ENCODE measurements around the gene AJM1. TPM values are rescaled to one million over a fixed set of nuclear protein-coding genes. Genes with fewer than 3 reads are reported as not detected.
"Not testable (repeated sequence)": the region's sequence is repeated elsewhere in the genome, so short reads cannot be mapped to it uniquely, and the experiment has no call there.

The AJM1 gene
- total RNA-seq, 1 experiment from 2014 or later = 1.8 TPM

DNA sequence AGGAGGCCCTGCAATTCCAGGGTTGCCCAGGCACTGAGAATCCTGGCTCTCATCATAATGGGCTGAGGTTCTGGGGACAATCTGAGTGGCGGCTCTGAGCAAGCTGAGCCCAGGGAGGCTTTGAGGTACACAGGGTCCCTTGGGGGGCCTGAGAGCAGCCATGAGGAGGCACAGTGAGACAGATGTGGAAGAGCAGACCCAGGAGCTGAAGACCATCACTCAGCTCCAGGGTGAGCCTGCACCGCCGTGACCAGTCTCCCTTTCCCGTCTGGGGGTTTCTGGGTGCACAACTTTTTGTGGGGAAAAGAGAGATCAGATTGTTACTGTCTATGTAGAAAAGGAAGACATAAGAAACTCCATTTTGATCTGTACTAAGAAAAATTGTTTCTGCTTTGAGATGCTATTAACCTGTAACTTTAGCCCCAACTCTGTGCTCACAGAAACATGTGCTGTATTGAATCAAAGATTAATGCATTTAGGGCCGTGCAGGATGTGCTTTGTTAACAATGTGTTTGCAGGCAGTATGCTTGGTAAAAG is 46.0 kb upstream of the AJM1 start, which contains the start of gene CCDC183:
Gene CCDC183, plus strand, starts transcription at position 101 of the 537 bp plus-strand sequence. Its CDS starts 60 bp downstream, at position 161.
- no peak within 1 kb of the TSS for H2BK120ac ChIP-seq (ENCODE audit: low read depth, low read length, poor library complexity, severe bottlenecking)
- peaks cover 0 to 8% (median 1%) of the 10 kb centered on the region in 3 experiments; a peak in 3 of 7 replicates for H3K36me3 Mint-ChIP-seq (ENCODE audit: insufficient read depth in 1 of 3, low read depth in 3 of 3)
- no peaks in the 10 kb centered on the region for H3K79me2 ChIP-seq (ENCODE audit: insufficient read depth, low read length)
- H3K4me1 Mint-ChIP-seq = peaks cover 21 to 34% of the 10 kb centered on the region in 2 experiments
- no peaks in the 10 kb centered on the region; the same call in 1 of the 2 replicates for H3K4me1 ChIP-seq (ENCODE audit: insufficient read depth, low read length)
- H3K14ac ChIP-seq (ENCODE audit: insufficient read depth, low read length) = no peak within 1 kb of the TSS; the same call in 1 of the 2 replicates
- no peak within 1 kb of the TSS for H3K9ac ChIP-seq (ENCODE audit: extremely low read depth, insufficient read length, low read length)
- no peak within 1 kb of the TSS for H4K91ac ChIP-seq (ENCODE audit: insufficient read length, low read depth, low read length)
- no peak within 1 kb of the TSS for H3K27ac ChIP-seq (ENCODE audit: insufficient read length, low read depth, low read length)
- H4K20me1 ChIP-seq (ENCODE audit: control insufficient read depth, insufficient read depth, insufficient read length) = no peaks in the 10 kb centered on the region
- H3K9me3 Mint-ChIP-seq = no peaks in the 10 kb centered on the region
- H3K4me2 ChIP-seq (ENCODE audit: insufficient read depth, insufficient read length, low read length) = no peak within 1 kb of the TSS
- no peak within 1 kb of the TSS for H4K8ac ChIP-seq (replicated peaks; ENCODE audit: insufficient read length, low read depth, low read length)
- WGBS (ENCODE audit: extremely low coverage, insufficient read length, low lambda C conversion rate) = no CpG with 5 or more reads among the region's 5 CpGs
- no peak within 1 kb of the TSS for H2BK5ac ChIP-seq (ENCODE audit: insufficient read length, low read length)
- no peak within 1 kb of the TSS for H2BK20ac ChIP-seq (ENCODE audit: low read depth, low read length, poor library complexity, severe bottlenecking)
- H3K27ac Mint-ChIP-seq = peak within 1 kb of the TSS in 1 of 3 experiments; percentile 30; a peak in 2 of 7 replicates
- no peak for TF ChIP-seq CTCF (conservative IDR thresholded peaks at IDR 0.05)
- H3K27me3 ChIP-seq (ENCODE audit: insufficient read depth, low read length) = no peaks in the 10 kb centered on the region; the same call in 1 of the 2 replicates
- no peak within 1 kb of the TSS for H3K23ac ChIP-seq (ENCODE audit: insufficient read length, low read depth, low read length)
- peaks cover 15% of the 10 kb centered on the region for H3K23me2 ChIP-seq (ENCODE audit: insufficient read length, low read depth, low read length, poor library complexity, severe bottlenecking)
- no peaks in the 10 kb centered on the region for H3K79me1 ChIP-seq (ENCODE audit: insufficient read depth, low read depth, low read length, poor library complexity, severe bottlenecking)
- H4K5ac ChIP-seq (ENCODE audit: insufficient read length, low read depth, low read length) = no peak within 1 kb of the TSS
- no peak within 1 kb of the TSS for H3K56ac ChIP-seq (ENCODE audit: insufficient read length, low read depth, low read length)
- peaks cover 36% of the 10 kb centered on the region for H3K27me3 Mint-ChIP-seq (ENCODE audit: low read depth)
- H2BK15ac ChIP-seq (ENCODE audit: low read depth, low read length) = no peak within 1 kb of the TSS
- no peak within 1 kb of the TSS; a peak in 1 of 5 replicates for H3K4me3 Mint-ChIP-seq
- no peak within 1 kb of the TSS for H3T11ph ChIP-seq (ENCODE audit: low read length)
- no peaks in the 10 kb centered on the region for H3K9me3 ChIP-seq (ENCODE audit: control insufficient read depth, low read depth, low read length)
- H3K4ac ChIP-seq (ENCODE audit: low read depth, low read length) = no peak within 1 kb of the TSS
- no peak within 1 kb of the TSS for H2AFZ ChIP-seq (ENCODE audit: low read length)
- no peak within 1 kb of the TSS for H3K18ac ChIP-seq (ENCODE audit: insufficient read length, low read depth, low read length)
- H2BK12ac ChIP-seq (ENCODE audit: insufficient read length, low read depth, low read length) = no peak within 1 kb of the TSS
- no peak within 1 kb of the TSS for H2AK5ac ChIP-seq (ENCODE audit: insufficient read length, low read length)
- DNase-seq = no peak

DNA sequence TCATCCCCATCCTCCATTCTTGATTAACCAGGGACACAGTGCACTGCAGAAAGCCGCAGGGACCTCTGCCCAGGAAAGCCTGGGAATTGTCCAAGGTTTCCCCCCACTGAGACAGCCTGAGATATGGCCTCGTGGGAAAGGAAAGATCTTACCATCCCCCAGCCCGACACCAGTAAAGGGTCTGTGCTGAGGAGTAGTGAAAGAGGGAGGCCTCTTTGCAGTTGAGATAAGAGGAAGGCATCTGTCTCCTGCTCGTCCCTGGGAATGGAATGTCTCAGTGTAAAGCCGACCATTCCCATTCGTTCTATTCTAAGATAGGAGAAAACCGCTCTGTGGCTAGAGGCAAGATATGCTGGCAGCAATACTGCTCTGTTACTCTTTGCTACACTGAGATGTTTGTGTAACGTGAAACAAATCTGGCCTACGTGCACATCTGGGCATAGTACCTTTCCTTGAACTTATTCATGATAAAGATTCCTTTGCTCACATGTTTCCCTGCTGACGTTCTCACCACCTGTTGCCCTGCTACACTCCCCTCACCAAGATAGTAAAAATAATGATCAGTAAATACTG is 45.4 kb upstream of the AJM1 start:
- H3K9me3 ChIP-seq (ENCODE audit: control insufficient read depth, low read depth, low read length); H3K9me3 Mint-ChIP-seq; H3K23ac ChIP-seq (ENCODE audit: insufficient read length, low read depth, low read length); H4K91ac ChIP-seq (ENCODE audit: insufficient read length, low read depth, low read length); H3K18ac ChIP-seq (ENCODE audit: insufficient read length, low read depth, low read length); H4K5ac ChIP-seq (ENCODE audit: insufficient read length, low read depth, low read length); H3K27ac Mint-ChIP-seq; H3K9ac ChIP-seq (ENCODE audit: extremely low read depth, insufficient read length, low read length); H2BK20ac ChIP-seq (ENCODE audit: low read depth, low read length, poor library complexity, severe bottlenecking); H3K56ac ChIP-seq (ENCODE audit: insufficient read length, low read depth, low read length); H3K14ac ChIP-seq (ENCODE audit: insufficient read depth, low read length); H3K4me1 ChIP-seq (ENCODE audit: insufficient read depth, low read length); H3K36me3 Mint-ChIP-seq (ENCODE audit: insufficient read depth in 1 of 3, low read depth in 3 of 3); H2AFZ ChIP-seq (ENCODE audit: low read length); H3K4ac ChIP-seq (ENCODE audit: low read depth, low read length); H4K8ac ChIP-seq (replicated peaks; ENCODE audit: insufficient read length, low read depth, low read length); H4K20me1 ChIP-seq (ENCODE audit: control insufficient read depth, insufficient read depth, insufficient read length); H3K27me3 ChIP-seq (ENCODE audit: insufficient read depth, low read length); DNase-seq; H3K79me2 ChIP-seq (ENCODE audit: insufficient read depth, low read length); H3K4me3 Mint-ChIP-seq; H3K4me2 ChIP-seq (ENCODE audit: insufficient read depth, insufficient read length, low read length); H3K27ac ChIP-seq (ENCODE audit: insufficient read length, low read depth, low read length); H3K79me1 ChIP-seq (ENCODE audit: insufficient read depth, low read depth, low read length, poor library complexity, severe bottlenecking); H3T11ph ChIP-seq (ENCODE audit: low read length); H2BK120ac ChIP-seq (ENCODE audit: low read depth, low read length, poor library complexity, severe bottlenecking); H2BK12ac ChIP-seq (ENCODE audit: insufficient read length, low read depth, low read length); H2AK5ac ChIP-seq (ENCODE audit: insufficient read length, low read length); H2BK15ac ChIP-seq (ENCODE audit: low read depth, low read length); H2BK5ac ChIP-seq (ENCODE audit: insufficient read length, low read length): not testable (repeated sequence)
- no CpG with 5 or more reads among the region's 10 CpGs for WGBS (ENCODE audit: extremely low coverage, insufficient read length, low lambda C conversion rate)
- peaks cover 36% of the 10 kb centered on the region for H3K27me3 Mint-ChIP-seq (ENCODE audit: low read depth)
- H3K23me2 ChIP-seq (ENCODE audit: insufficient read length, low read depth, low read length, poor library complexity, severe bottlenecking) = peaks cover 15% of the 10 kb centered on the region
- H3K4me1 Mint-ChIP-seq = peaks cover 21 to 35% of the 10 kb centered on the region in 2 experiments
